Muscle of leg (tissue), 11 donors: ENCODE results near the gene NHLRC2. TPM values are rescaled to one million over a fixed set of nuclear protein-coding genes. Genes with fewer than 3 reads are reported as not detected.

ENCODE experiments used
- DNase-seq: peaks from one replicate; pipeline ENCODE4 v3.0.0; 2013
- H3K27ac ChIP-seq: one replicate; pipeline ENCODE4 v1.5.1; 2013; ENCODE audit warnings: mild to moderate bottlenecking, low read length, control low read depth
- H3K27me3 ChIP-seq: one replicate; pipeline ENCODE4 v1.6.1; 2013; ENCODE audit warnings: low read length; ENCODE audit not compliant: control insufficient read depth, insufficient read depth
- H3K36me3 ChIP-seq: one replicate; pipeline ENCODE4 v1.6.1; 2013; ENCODE audit warnings: low read length; ENCODE audit not compliant: control insufficient read depth, insufficient read depth
- H3K4me1 ChIP-seq: one replicate; pipeline ENCODE4 v1.6.1; 2013; ENCODE audit warnings: low read length; ENCODE audit not compliant: control insufficient read depth, insufficient read depth
- H3K4me3 ChIP-seq: one replicate; pipeline ENCODE4 v1.5.1; 2013; ENCODE audit warnings: low read length, control low read depth
- H3K9me3 ChIP-seq: replicated peaks from 2 replicates; pipeline ENCODE4 v1.6.1; 2013; ENCODE audit warnings: low read depth, low read length; ENCODE audit not compliant: control insufficient read depth
- WGBS: methylation state at CpG from one replicate; pipeline ENCODE4 v1.1.5; 2013; ENCODE audit warnings: missing lambda C conversion rate; ENCODE audit not compliant: insufficient coverage; 5-methylcytosine and 5-hydroxymethylcytosine counted together
- polyA plus RNA-seq, 8 donors: library from polyadenylated mRNA; unstranded; fragments of 120-200 nt; gene quantifications; one replicate each; pipeline versions ENCODE4 v1.2.1 to v1.2.3, GENCODE V29; 2013; ENCODE audit warnings: inconsistent platforms in 1 of 8, low replicate concordance in 1 of 8; ENCODE audit not compliant: insufficient read length in 8 of 8, insufficient read depth in 1 of 8
- total RNA-seq: library from RNA; stranded (reverse); fragments of 120-200 nt; gene quantifications from one replicate; pipeline ENCODE4 v1.2.4, GENCODE V29; 2013

NHLRC2 gene
- total and polyA plus RNA-seq, 9 donors: 7.8 to 16.3 (median 12.0) TPM

- no peak for DNase-seq
- Histone ChIP-seq H3K36me3 (peaks cover 6% of the 10 kb centered on the region), H3K9me3 (no peaks in the 10 kb centered on the region), H3K4me3 (no peak overlapping the region), H3K27ac (no peak overlapping the region), H3K4me1 (no peaks in the 10 kb centered on the region), H3K27me3 (no peaks in the 10 kb centered on the region)
- no CpG with 5 or more reads among the region's 2 CpGs for WGBS
These were observed 61.6 kb downstream of the NHLRC2 start for GRCh38 chr10:113916053-113916452.

DNA sequence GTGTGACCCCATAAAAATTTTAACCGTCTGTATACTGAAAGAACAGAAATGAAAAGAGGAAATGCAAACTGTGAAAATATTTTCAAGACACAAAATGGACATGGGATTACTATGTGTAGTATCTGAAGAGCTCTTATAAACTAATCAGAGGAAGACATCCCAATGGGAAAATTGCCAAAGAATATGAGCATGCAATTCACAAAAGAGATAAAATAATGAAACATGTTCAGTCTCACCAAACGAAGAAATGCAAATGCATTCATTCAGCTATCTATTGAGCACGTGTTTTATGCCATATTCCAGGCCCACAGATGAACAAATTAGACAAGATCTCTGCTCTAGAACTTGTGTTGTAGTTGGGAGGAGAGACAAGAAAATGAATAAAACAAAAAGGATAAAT is 63.2 kb downstream of the NHLRC2 start:
- Histone ChIP-seq H3K36me3 (peaks cover 3% of the 10 kb centered on the region), H3K27ac (no peak overlapping the region), H3K27me3 (no peaks in the 10 kb centered on the region), H3K4me3 (no peak overlapping the region), H3K4me1 (no peaks in the 10 kb centered on the region), H3K9me3 (no peaks in the 10 kb centered on the region)
- DNase-seq: no peak
- WGBS: no CpG with 5 or more reads among the region's 3 CpGs

- H3K4me1 ChIP-seq: no peaks in the 10 kb centered on the region
- H3K9me3 ChIP-seq: peaks cover 3% of the 10 kb centered on the region
- H3K27me3 ChIP-seq: no peaks in the 10 kb centered on the region
- DNase-seq: no peak
- no peak overlapping the region for H3K27ac ChIP-seq
- no CpG with 5 or more reads among the region's 3 CpGs for WGBS
- H3K4me3 ChIP-seq: no peak overlapping the region
- H3K36me3 ChIP-seq: no peaks in the 10 kb centered on the region
These were observed 65.7 kb downstream of the NHLRC2 start for GRCh38 chr10:113920114-113920513.

GRCh38 chr10:113920875-113921274 is 66.4 kb downstream of the NHLRC2 start:
- H3K4me1 ChIP-seq: no peaks in the 10 kb centered on the region
- no peak overlapping the region for H3K27ac ChIP-seq
- H3K4me3 ChIP-seq: no peak overlapping the region
- H3K9me3 ChIP-seq: peaks cover 3% of the 10 kb centered on the region
- no peaks in the 10 kb centered on the region for H3K36me3 ChIP-seq
- WGBS: no CpG with 5 or more reads among the region's 3 CpGs
- DNase-seq: no peak
- no peaks in the 10 kb centered on the region for H3K27me3 ChIP-seq

GRCh38 chr10:113921561-113922370 is 67.3 kb downstream of the NHLRC2 start:
- H3K36me3 ChIP-seq: no peaks in the 10 kb centered on the region
- no peaks in the 10 kb centered on the region for H3K4me1 ChIP-seq
- H3K4me3 ChIP-seq: no peak overlapping the region
- peaks cover 3% of the 10 kb centered on the region for H3K9me3 ChIP-seq
- no peaks in the 10 kb centered on the region for H3K27me3 ChIP-seq
- H3K27ac ChIP-seq: no peak overlapping the region
- DNase-seq: peak; percentile 44
- 68% methylated on average over 3 of the region's 5 CpGs for WGBS

- no peaks in the 10 kb centered on the region for H3K36me3 ChIP-seq
- WGBS: no CpG with 5 or more reads among the region's 8 CpGs
- DNase-seq: no peak
- H3K4me3 ChIP-seq: no peak overlapping the region
- H3K27me3 ChIP-seq: no peaks in the 10 kb centered on the region
- no peaks in the 10 kb centered on the region for H3K4me1 ChIP-seq
- no peak overlapping the region for H3K27ac ChIP-seq
- peaks cover 3% of the 10 kb centered on the region for H3K9me3 ChIP-seq
These were observed 68.5 kb downstream of the NHLRC2 start for GRCh38 chr10:113922787-113923570.

- DNase-seq: no peak
- Histone ChIP-seq H3K4me1 (no peaks in the 10 kb centered on the region), H3K9me3 (peaks cover 3% of the 10 kb centered on the region), H3K4me3 (no peak overlapping the region), H3K27ac (no peak overlapping the region), H3K36me3 (no peaks in the 10 kb centered on the region), H3K27me3 (no peaks in the 10 kb centered on the region)
- WGBS: no CpG with 5 or more reads among the region's 1 CpG
These were observed 69.7 kb downstream of the NHLRC2 start for GRCh38 chr10:113924186-113924585.

- H3K27me3 ChIP-seq: no peaks in the 10 kb centered on the region
- peaks cover 3% of the 10 kb centered on the region for H3K4me1 ChIP-seq
- WGBS: 100% methylated on average over 1 of the region's 4 CpGs
- H3K4me3 ChIP-seq: no peak overlapping the region
- no peak overlapping the region for H3K27ac ChIP-seq
- DNase-seq: no peak
- no peaks in the 10 kb centered on the region for H3K36me3 ChIP-seq
- peaks cover 3% of the 10 kb centered on the region for H3K9me3 ChIP-seq
These were observed 70.2 kb downstream of the NHLRC2 start for GRCh38 chr10:113924664-113925063.

DNA sequence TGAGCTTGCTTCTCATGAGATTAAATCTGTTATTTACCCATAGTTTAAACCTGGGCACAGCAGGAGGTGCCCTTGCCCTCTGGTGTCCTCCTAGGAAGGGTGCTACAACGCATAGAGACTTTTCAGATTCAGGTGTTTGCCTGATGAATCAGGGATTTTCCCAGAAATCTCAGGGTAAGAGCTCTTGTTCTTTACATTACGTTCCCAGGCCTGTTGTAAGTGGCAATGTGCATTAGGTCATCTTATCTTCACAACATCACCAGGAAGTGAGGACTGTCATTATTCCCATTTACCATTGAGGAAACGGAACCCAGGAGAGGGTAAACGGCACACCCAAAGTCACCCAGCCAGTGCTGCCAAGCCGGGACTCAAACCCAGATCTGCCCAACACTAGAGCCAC is 73.0 kb downstream of the NHLRC2 start:
- WGBS: 92% methylated on average over 2 of the region's 5 CpGs
- DNase-seq: no peak
- Histone ChIP-seq H3K27me3 (no peaks in the 10 kb centered on the region), H3K4me1 (peaks cover 3% of the 10 kb centered on the region), H3K4me3 (no peak overlapping the region), H3K27ac (no peak overlapping the region), H3K9me3 (peaks cover 3% of the 10 kb centered on the region), H3K36me3 (no peaks in the 10 kb centered on the region)

- Histone ChIP-seq H3K4me1 (peaks cover 3% of the 10 kb centered on the region), H3K36me3 (no peaks in the 10 kb centered on the region), H3K27ac (no peak overlapping the region), H3K9me3 (peaks cover 3% of the 10 kb centered on the region), H3K27me3 (no peaks in the 10 kb centered on the region), H3K4me3 (no peak overlapping the region)
- no peak for DNase-seq
These were observed 74.4 kb downstream of the NHLRC2 start for GRCh38 chr10:113928830-113929229.
